COLO829 (cell line): Measurements from ENCODE around the gene QSOX2.
"Not testable (repeated sequence)": the region's sequence is repeated elsewhere in the genome, so short reads cannot be mapped to it uniquely, and the experiment has no call there.

ENCODE experiments used
- DNase-seq: peaks from one replicate; pipeline ENCODE4 v3.0.0; 2012; ENCODE audit warnings: low spot score

QSOX2 gene

GRCh38 chr9:136236471-136237410, 8.9 kb downstream of the QSOX2 start:
- DNase-seq = not testable (repeated sequence)

- DNase-seq = no peak
These were observed 9.7 kb downstream of the QSOX2 start for GRCh38 chr9:136235709-136236455.

GRCh38 chr9:136235171-136235570, 10.4 kb downstream of the QSOX2 start:
- no peak for DNase-seq

GRCh38 chr9:136234597-136234996, 11.0 kb downstream of the QSOX2 start:
- DNase-seq = no peak

GRCh38 chr9:136233868-136234267, 11.7 kb downstream of the QSOX2 start:
- DNase-seq = no peak

GRCh38 chr9:136233411-136233810, 12.2 kb downstream of the QSOX2 start:
- no peak for DNase-seq

GRCh38 chr9:136232969-136233368, 12.6 kb downstream of the QSOX2 start:
- no peak for DNase-seq

- DNase-seq = no peak
These were observed 13.9 kb downstream of the QSOX2 start for GRCh38 chr9:136231478-136232297.

GRCh38 chr9:136230773-136231172, 14.8 kb downstream of the QSOX2 start:
- no peak for DNase-seq

- DNase-seq = no peak
These were observed 15.2 kb downstream of the QSOX2 start for GRCh38 chr9:136230365-136230764.

GRCh38 chr9:136229096-136230065, 16.2 kb downstream of the QSOX2 start:
- no peak for DNase-seq

GRCh38 chr9:136228107-136228875, 17.3 kb downstream of the QSOX2 start:
- no peak for DNase-seq

- no peak for DNase-seq
These were observed 18.8 kb downstream of the QSOX2 start for GRCh38 chr9:136226680-136227407.

- peak; percentile 50 for DNase-seq
These were observed 19.6 kb downstream of the QSOX2 start for GRCh38 chr9:136225748-136226679.

GRCh38 chr9:136225366-136225747, 20.3 kb downstream of the QSOX2 start:
- DNase-seq = no peak

GRCh38 chr9:136223871-136224640, 21.6 kb downstream of the QSOX2 start:
- DNase-seq = no peak

GRCh38 chr9:136222906-136223285, 22.7 kb downstream of the QSOX2 start:
- DNase-seq = no peak
